PC-3 (cell line): Measurements from ENCODE around the gene GRIP1. TPM values are rescaled to one million over a fixed set of nuclear protein-coding genes. Genes with fewer than 3 reads are reported as not detected.

Experiments
- ATAC-seq: fragments of 200-7000 bp; cut with Tn5 transposase; 2 replicates; pipeline ENCODE4 v1.9.1; 2020; ENCODE audit warnings: mild to moderate bottlenecking, moderate library complexity
- BruUV-seq: library from RNA; stranded (reverse); fragments of 400-500 nt; replicated peaks from 2 replicates; lab custom pipeline; 2021; lab: Mats Ljungman, UMichigan
- CTCF ChIA-PET: fragments of 300-600 bp; sonication (Branson Sonifier 250); formaldehyde crosslinking; loops from one replicate; lab custom pipeline; 2022; ENCODE audit warnings: antibody characterized with exemption; lab: Charles Lee
- POLR2A ChIA-PET: fragments of 300-600 bp; sonication (Branson Sonifier 250); formaldehyde crosslinking; loops from one replicate; lab custom pipeline; 2022; ENCODE audit warnings: antibody characterized with exemption; ENCODE audit not compliant: unreplicated experiment; lab: Charles Lee
- DNase-seq: peaks from one replicate; pipeline ENCODE4 v3.0.0-alpha.2; 2015
- H2AFZ ChIP-seq: fragments of 300-600 bp; sonication (generic); 2 replicates; pipeline ENCODE4 v1.6.0; 2016; ENCODE audit warnings: antibody characterized with exemption, low read length
- H3F3A ChIP-seq: fragments of 300-600 bp; sonication (generic); one replicate; pipeline ENCODE4 v1.6.0; 2017; ENCODE audit warnings: antibody characterized with exemption, low read length, control low read depth, mild to moderate bottlenecking; ENCODE audit not compliant: unreplicated experiment
- H3K27ac ChIP-seq: fragments of 300-600 bp; sonication (generic); 2 replicates; pipeline ENCODE4 v1.5.1; 2016; ENCODE audit warnings: mild to moderate bottlenecking, low read length
- H3K27me3 ChIP-seq: fragments of 300-600 bp; sonication (generic); 2 replicates; pipeline ENCODE4 v1.6.1; 2016; ENCODE audit warnings: low read length, mixed read lengths
- H3K36me3 ChIP-seq: fragments of 300-600 bp; sonication (generic); 2 replicates; pipeline ENCODE4 v1.6.1; 2016; ENCODE audit warnings: low read depth, mixed run types, low read length, mixed read lengths
- H3K4me1 ChIP-seq: fragments of 300-600 bp; sonication (generic); 2 replicates; pipeline ENCODE4 v1.5.1; 2016; ENCODE audit warnings: low read length; ENCODE audit not compliant: insufficient read depth
- H3K4me2 ChIP-seq: fragments of 300-600 bp; sonication (generic); 2 replicates; pipeline ENCODE4 v1.6.0; 2016; ENCODE audit warnings: low read length
- H3K4me3 ChIP-seq: fragments of 300-600 bp; sonication (generic); 2 replicates; pipeline ENCODE4 v1.5.1; 2016; ENCODE audit warnings: mild to moderate bottlenecking, low read length, mixed read lengths
- H3K79me2 ChIP-seq: fragments of 300-600 bp; sonication (generic); 2 replicates; pipeline ENCODE4 v1.6.1; 2017; ENCODE audit warnings: low read length, mixed read lengths
- H3K9ac ChIP-seq: fragments of 300-600 bp; sonication (generic); 2 replicates; pipeline ENCODE4 v1.6.0; 2016; ENCODE audit warnings: mild to moderate bottlenecking, low read length
- H3K9me2 ChIP-seq: fragments of 300-600 bp; sonication (generic); replicated peaks from 2 replicates; pipeline ENCODE4 v1.6.1; 2016; ENCODE audit warnings: mixed run types, low read length, mixed read lengths
- H3K9me3 ChIP-seq: fragments of 300-600 bp; sonication (generic); 2 replicates; pipeline ENCODE4 v1.6.1; 2016; ENCODE audit warnings: low read length, mixed read lengths
- H4K20me1 ChIP-seq: fragments of 300-600 bp; sonication (generic); 2 replicates; pipeline ENCODE4 v1.6.1; 2016; ENCODE audit warnings: low read length, mixed read lengths
- EZH2 ChIP-seq: fragments of 300-600 bp; sonication (generic); IDR thresholded peaks from one replicate; pipeline ENCODE4 v1.6.1; 2017; ENCODE audit warnings: antibody characterized with exemption, mild to moderate bottlenecking, low read length; ENCODE audit not compliant: unreplicated experiment
- EZH2phosphoT487 ChIP-seq: fragments of 300-600 bp; sonication (generic); IDR thresholded peaks from 2 replicates; pipeline ENCODE4 v1.6.1; 2018; ENCODE audit warnings: mild to moderate bottlenecking, antibody characterized with exemption, low read length, borderline replicate concordance
- intact Hi-C: fragments of 100-400 bp; cut with micrococcal nuclease; formaldehyde crosslinking; loops from 2 replicates; pipeline ENCODE4 v1.9.0; 2023
- total RNA-seq: library from RNA; depleted of rRNA; stranded (reverse); fragments of >200 nt; gene quantifications from 2 replicates; pipeline ENCODE4 v1.2.3, GENCODE V29; 2014
- TF ChIP-seq, protein P1 (sequence below): fragments of 300-600 bp; sonication (generic); conservative IDR thresholded peaks from 2 replicates; pipeline ENCODE4 v1.5.1; 2017; ENCODE audit warnings: antibody characterized with exemption, low read depth, mild to moderate bottlenecking, low read length

GRIP1 gene
- total RNA-seq, 1 experiment from 2014 or later, result 2.0 TPM

DNA sequence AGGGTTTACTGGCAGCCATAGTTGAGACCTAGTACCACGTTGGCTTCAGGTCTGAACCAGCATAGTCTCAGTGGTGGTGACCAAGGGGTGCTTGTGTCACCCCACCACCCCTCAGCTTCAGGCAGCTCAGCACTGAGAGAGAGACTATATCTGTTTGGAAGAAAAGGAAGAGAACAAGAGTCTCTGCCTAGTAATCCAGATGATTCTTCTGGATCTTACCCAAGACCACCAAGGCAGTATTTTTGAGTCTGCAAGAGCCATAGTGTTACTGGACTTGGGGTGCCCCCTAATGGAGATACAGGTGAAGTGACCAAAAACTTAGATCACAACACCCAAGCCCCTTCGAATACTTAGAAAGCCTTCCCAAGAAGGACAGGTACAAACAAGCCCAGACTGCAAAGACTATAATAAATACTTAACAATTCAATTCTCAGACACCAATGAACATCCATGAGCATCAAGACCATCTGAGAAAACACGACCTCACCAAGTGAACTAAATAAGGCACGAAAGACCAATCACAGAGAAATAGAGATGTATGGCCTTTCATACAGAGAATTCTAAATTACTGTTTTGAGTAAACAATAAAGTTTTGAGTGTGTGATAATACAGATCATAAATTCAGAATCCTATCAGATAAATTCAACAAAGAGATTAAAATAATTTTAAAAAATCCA lies 269.5 kb downstream of the GRIP1 start:
- Histone ChIP-seq H4K20me1 (no peaks in the 10 kb centered on the region), H3K9ac (no peak overlapping the region), H3K4me1 (peaks cover 10% of the 10 kb centered on the region), H3F3A (no peaks in the 10 kb centered on the region), H3K36me3 (no peaks in the 10 kb centered on the region), H3K4me2 (no peak overlapping the region), H3K9me2 (no peaks in the 10 kb centered on the region), H3K9me3 (no peaks in the 10 kb centered on the region), H3K79me2 (no peaks in the 10 kb centered on the region), H2AFZ (no peak overlapping the region), H3K27me3 (no peaks in the 10 kb centered on the region), H3K27ac (no peak overlapping the region), H3K4me3 (no peak overlapping the region)
- ATAC-seq (peak; percentile 51; the same call in 1 of the 2 replicates), DNase-seq (peak; percentile 59)
- CTCF ChIA-PET, result no interaction called here
- intact Hi-C loops, result loop anchor here (1.0 kb wide), 2 partner anchors 130 to 264 kb away; no protein-coding TSS in a partner anchor
- POLR2A ChIA-PET, result no interaction called here
- BruUV-seq, result no TSS peak
- no peak for TF ChIP-seq EZH2
- TF ChIP-seq, protein P1, sequence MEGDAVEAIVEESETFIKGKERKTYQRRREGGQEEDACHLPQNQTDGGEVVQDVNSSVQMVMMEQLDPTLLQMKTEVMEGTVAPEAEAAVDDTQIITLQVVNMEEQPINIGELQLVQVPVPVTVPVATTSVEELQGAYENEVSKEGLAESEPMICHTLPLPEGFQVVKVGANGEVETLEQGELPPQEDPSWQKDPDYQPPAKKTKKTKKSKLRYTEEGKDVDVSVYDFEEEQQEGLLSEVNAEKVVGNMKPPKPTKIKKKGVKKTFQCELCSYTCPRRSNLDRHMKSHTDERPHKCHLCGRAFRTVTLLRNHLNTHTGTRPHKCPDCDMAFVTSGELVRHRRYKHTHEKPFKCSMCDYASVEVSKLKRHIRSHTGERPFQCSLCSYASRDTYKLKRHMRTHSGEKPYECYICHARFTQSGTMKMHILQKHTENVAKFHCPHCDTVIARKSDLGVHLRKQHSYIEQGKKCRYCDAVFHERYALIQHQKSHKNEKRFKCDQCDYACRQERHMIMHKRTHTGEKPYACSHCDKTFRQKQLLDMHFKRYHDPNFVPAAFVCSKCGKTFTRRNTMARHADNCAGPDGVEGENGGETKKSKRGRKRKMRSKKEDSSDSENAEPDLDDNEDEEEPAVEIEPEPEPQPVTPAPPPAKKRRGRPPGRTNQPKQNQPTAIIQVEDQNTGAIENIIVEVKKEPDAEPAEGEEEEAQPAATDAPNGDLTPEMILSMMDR, result peak; percentile 81

DNA sequence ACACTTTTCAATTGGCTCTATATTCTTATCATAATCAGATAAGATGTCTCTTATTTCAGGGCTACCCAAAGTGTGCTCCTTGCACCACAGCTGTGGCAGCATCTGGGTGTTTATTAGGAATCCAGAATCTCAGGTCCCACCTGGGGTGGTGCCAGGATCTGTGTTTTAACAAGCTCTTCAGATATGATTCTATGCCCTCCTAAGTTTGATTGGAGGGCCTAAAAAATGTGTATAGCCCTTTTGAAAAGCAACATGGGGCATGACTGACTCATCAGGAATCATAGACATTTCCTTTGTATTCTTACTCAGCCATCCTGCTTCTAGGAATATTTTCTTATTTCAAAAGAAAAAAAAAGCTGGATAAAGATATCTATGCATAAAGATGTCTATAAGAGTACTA lies 273.5 kb downstream of the GRIP1 start:
- intact Hi-C loops, result no loop called here
- no peak overlapping the region for H3K4me2 ChIP-seq
- DNase-seq (peak; percentile 13), ATAC-seq (peak; percentile 18; the same call in 1 of the 2 replicates)
- ChIA-PET POLR2A (no interaction called here), CTCF (no interaction called here)
- no peak overlapping the region for H2AFZ ChIP-seq
- TF ChIP-seq, protein P1, result no peak
- TF ChIP-seq EZH2 (no peak), EZH2phosphoT487 (no peak)
- H3K4me3 ChIP-seq, result no peak overlapping the region
- H3K4me1 ChIP-seq, result peaks cover 10% of the 10 kb centered on the region
- H3K9ac ChIP-seq, result no peak overlapping the region
- H3K27me3 ChIP-seq, result no peaks in the 10 kb centered on the region
- BruUV-seq, result no TSS peak
- no peaks in the 10 kb centered on the region for H3K9me3 ChIP-seq
- no peaks in the 10 kb centered on the region for H3K36me3 ChIP-seq
- H3K79me2 ChIP-seq, result no peaks in the 10 kb centered on the region
- no peaks in the 10 kb centered on the region for H3K9me2 ChIP-seq
- H4K20me1 ChIP-seq, result no peaks in the 10 kb centered on the region
- no peaks in the 10 kb centered on the region for H3F3A ChIP-seq
- no peak overlapping the region for H3K27ac ChIP-seq

GRCh38 chr12:66403746-66404145 lies 275.1 kb downstream of the GRIP1 start:
- Histone ChIP-seq H3F3A (no peaks in the 10 kb centered on the region), H3K79me2 (no peaks in the 10 kb centered on the region), H3K36me3 (no peaks in the 10 kb centered on the region), H3K9me3 (no peaks in the 10 kb centered on the region), H3K27me3 (no peaks in the 10 kb centered on the region), H2AFZ (no peak overlapping the region), H3K4me2 (no peak overlapping the region), H4K20me1 (no peaks in the 10 kb centered on the region), H3K9ac (no peak overlapping the region), H3K9me2 (no peaks in the 10 kb centered on the region), H3K4me3 (no peak overlapping the region), H3K27ac (no peak overlapping the region), H3K4me1 (peaks cover 10% of the 10 kb centered on the region)
- BruUV-seq, result no TSS peak
- ATAC-seq (peak; percentile 20; the same call in 1 of the 2 replicates), DNase-seq (peak; percentile 52)
- intact Hi-C loops, result no loop called here
- ChIA-PET CTCF (no interaction called here), POLR2A (no interaction called here)
- TF ChIP-seq, protein P1, result no peak
- TF ChIP-seq EZH2phosphoT487 (no peak), EZH2 (no peak)
